HG02970 (cell line): ENCODE measurements around the gene SERPINA10.

Experiments used
- ATAC-seq: cut with Tn5 transposase; IDR thresholded peaks from one replicate; pipeline ENCODE4 v1.9.1; 2021; ENCODE audit warnings: mild to moderate bottlenecking, moderate library complexity, moderate number of reproducible peaks; ENCODE audit not compliant: unreplicated experiment, low FRiP score

Gene SERPINA10, protein sequence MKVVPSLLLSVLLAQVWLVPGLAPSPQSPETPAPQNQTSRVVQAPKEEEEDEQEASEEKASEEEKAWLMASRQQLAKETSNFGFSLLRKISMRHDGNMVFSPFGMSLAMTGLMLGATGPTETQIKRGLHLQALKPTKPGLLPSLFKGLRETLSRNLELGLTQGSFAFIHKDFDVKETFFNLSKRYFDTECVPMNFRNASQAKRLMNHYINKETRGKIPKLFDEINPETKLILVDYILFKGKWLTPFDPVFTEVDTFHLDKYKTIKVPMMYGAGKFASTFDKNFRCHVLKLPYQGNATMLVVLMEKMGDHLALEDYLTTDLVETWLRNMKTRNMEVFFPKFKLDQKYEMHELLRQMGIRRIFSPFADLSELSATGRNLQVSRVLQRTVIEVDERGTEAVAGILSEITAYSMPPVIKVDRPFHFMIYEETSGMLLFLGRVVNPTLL

DNA sequence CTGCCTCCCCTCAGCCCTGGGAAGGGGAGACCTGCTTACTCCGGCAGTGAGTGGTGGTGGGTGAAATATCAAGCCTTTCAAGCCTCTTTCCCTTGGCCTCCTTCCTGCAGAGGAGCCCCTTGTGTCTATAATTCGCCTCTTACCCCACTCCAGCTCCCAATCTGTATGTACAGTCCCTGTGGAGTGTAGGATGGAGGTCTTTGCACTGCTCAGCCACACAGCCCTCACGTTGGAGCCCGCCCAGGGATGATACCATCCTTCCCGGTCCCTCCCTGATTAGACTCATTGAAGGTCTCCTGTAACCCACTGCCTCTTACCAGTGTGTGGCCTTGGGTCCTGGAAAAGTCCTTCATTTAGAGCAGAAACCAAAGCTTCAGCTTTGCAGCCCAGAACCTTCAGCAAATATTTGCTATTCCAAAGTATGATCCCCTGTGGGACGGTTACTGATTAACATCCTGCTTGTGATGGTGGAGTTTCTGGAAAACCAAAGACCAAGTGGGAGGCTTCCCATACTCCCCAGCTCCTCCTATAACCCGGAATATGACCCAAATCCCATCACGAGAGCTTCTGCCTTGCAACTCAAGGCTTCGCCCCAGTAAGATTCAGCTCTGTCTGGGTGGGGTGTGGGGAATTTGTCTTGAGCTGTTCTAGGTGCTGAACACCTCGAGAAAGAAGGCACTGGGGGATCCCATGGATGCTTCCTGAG is at the start of gene SERPINA10:
Gene SERPINA10, minus strand, starts transcription at position 397 of the 706 bp plus-strand sequence. CDS start 2,675 bp downstream, outside the sequence.
- no peak for ATAC-seq

DNA sequence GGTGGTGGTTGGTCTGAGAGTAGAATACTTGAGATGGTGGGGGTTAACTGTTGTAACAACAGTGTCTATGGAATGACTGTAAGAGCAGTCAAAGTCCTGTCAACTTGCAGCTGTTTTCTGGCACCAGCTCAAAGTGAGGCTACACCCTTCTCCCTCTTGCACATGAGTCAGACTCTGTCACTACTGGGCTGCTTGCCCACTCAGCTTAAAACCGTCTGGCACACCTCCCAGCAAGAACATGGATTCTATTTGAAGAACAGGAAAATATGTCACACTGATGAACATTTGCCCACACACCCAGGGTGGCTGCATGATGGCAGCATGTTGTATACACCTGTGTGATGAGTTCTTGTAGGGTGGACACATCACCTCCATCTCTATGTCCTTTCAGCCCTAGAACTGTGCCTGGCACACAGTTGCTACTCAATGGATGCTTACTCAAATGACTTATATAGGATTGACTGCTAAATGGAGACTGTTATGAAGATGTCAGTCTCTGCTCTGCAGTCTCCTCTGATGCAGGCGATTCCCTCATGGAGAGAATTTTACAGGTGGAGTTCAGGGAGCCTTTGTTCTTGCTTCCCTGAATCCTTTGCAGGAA is 49.4 kb upstream of the SERPINA10 start:
- no peak for ATAC-seq

DNA sequence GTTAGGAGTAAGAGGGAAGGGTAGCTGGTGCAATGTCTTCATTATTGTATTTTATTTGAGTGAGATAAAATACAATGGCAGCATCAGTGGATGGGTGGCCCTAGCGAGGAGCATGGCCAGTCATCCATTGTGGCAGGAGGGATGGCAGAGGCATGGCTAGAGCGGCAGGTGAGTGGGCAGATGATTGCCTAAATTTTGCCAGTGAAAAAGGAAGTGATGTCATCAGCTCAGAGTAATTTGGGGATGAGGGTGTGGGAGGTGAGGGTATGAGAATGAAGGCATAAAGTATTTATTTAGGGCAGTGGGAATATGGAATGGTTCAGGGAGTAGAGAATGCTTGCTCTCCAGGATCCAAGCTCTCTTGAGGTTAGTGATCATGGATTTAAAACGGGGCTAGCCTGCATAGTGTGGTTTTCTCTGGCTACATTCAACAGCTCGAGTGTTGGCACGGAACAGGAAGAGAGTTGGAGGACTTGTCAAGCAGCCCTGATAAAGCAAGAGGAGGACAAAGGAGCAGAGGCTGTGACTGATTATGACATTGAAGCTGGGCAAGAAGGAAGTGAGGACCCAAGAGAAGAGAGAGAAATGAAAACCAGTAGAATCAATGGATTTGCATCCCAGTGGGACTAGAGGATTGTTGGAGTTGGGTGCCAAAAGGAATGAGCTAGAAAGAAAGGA is 48.7 kb upstream of the SERPINA10 start:
- ATAC-seq: no peak

DNA sequence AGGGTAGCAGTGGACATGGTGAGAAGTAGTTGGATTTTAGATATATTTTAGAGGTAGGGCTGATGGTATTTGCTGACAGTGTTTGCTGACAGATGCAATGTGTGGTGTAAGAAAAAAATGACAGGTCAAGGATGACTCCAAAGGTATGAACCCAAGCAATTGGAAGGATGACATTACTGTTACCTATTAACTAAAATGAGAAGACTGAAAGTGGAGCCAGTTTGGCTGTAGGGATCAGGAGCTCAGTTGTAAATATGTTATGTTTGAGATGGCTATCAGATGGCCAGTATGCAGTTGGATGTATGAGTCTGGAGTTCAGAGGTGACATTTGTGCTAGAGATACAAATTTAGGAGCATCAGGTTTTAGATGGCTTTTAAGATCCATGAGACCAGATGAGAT is 47.5 kb upstream of the SERPINA10 start:
- no peak for ATAC-seq

DNA sequence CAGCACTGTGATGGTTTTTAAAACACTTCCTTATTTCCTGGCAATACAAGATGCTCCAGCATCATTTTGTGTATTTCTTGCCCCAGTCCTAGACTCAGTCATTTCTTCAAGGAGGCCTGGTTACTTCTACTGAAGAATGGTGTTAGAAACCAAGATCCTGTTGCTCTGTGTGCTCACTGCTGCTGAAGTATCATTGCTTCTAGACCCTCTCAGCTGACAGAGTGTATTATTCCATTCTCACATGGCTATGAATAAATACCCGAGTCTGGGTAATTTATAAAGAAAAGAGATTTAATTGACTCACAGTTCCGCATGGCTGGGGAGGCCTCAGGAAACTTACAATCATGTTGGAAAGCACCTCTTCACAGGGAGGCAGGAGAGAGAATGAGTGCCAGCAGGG is 45.0 kb upstream of the SERPINA10 start:
- no peak for ATAC-seq

DNA sequence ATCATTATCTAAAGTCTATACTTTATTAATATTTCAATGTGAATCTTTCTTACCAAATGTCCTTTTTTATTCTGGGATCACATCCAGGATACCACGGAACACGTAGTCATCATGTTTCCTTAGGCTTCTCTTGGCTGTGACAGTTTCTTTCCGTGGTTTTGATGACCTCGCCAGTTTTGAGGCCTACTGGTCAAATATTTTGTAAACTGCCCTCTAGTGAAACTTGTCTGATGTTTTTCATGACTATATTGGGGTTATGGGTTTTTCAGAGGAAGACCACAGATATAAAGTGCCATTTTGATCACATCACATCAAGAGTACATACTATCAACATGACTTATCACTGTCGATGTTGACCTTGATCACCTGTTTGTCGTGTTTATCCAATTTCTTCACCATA is 44.2 kb upstream of the SERPINA10 start:
- ATAC-seq: no peak

DNA sequence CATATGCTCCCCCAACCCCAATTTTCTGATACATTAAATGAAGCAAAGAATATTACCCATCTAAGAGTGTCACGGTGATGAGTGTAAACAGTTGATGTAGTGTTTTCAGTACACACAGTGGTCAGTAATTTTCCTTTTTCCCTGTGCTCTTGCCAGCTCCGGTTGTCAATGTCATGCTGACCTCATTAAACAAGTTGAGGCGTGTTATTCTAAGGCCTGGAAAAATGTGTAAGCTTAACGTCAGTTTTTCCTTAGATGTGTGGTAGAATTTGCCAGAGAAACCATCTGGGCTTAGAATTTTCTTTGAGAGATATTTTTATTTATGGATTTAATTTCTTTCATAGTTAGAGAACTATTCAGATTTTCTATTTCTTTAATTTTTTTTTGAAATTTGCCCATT is 41.8 kb upstream of the SERPINA10 start:
- ATAC-seq: no peak

DNA sequence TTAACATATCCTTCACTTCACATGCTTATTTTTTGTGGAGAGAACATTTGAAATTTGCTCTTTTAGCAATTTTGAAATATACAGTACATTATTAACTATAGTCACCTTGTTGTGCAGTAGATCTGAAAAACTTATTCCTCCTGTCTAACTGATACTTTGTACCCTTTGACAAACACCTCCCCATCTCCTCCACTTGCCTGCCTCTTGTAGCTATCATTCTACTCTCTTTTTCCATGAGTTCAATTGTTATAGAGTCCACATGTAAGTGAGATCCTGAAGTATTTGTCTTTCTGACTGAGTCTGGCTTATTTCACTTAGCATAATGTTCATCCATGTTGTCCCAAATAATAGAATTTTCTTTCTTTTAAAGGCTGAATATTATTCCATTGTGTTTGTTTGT is 39.5 kb upstream of the SERPINA10 start:
- ATAC-seq: no peak

DNA sequence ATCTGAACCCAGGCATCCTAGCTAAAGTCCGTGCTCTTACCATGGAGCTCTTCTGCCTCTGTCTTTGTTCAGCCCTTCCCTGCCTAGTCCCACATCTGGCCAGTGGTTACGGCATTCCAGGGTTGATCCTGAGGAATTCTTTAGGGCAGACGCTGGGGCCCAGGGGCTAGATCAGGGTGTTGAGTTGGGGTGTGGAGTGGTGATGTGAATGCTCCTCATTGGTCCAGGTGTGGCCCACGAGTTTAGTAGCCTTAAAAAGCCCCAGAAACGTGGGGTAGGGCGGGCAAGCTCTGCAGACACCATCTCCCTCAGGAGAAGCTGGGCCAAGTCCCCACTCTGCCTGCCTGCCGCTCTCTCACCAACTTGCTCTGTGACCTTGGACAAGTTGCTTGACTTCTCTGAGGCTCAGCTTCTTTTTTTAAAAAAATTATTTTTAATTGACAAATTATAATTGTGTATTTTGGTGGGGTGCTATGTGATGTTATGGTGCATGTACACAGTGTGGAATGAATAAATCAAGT is 39.1 kb upstream of the SERPINA10 start:
- ATAC-seq: no peak

DNA sequence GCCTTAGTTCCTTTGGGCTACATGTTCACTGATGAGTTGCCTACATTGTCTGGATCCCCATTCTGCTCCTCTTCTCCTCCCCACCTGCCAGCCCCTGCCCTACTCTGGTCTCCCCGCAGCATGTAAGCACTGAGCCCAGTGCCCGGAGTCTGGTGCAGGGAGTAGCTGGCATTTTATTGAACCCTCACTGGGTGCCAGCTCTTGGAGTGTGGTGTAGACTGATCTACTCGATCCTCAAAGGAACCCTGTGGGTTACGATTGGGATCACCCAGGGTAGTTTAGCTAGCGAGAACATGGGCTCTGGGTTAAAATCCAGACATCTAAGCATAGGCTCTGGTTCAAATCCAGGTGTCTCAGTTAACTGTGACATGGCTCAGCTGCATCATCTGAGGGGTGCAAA is 38.4 kb upstream of the SERPINA10 start:
- ATAC-seq: no peak

DNA sequence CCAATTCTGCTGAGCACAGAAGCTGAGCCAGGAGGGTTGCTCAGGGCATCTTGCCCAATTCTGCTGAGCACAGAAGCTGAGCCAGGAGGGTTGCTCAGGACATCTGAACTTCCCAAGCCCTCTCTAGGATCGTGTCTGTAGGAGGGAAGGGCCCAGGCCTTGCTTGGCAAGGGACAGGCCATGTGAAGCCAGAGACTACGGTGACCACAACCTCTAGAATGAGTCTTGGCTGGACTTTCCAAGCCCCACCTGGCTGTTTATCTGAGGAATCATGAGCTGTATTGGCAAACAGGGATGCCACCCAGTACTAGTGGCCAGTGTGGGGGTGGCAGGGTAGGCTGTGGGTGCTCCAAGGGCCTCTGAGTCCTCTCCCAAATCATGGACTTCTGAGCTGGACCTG is 37.8 kb upstream of the SERPINA10 start:
- ATAC-seq: no peak

DNA sequence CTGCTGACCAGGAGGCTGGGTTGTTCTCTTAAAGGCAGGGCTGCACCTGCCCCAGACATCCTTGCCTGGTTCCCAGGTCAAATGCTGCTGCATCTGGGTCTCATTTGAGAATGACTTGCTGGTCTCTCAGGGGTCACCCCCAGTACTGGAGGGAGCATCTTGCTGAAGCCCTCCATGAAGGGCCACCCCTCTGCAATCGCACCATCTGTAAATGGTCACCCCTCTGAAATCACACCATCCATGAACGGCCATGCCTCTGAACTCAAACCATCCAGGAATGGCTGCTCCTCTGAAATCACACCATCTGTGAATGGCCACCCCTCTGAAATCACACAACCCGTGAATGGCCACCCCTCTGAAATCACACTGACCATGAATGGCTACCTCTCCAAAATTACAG is 37.4 kb upstream of the SERPINA10 start:
- no peak for ATAC-seq

DNA sequence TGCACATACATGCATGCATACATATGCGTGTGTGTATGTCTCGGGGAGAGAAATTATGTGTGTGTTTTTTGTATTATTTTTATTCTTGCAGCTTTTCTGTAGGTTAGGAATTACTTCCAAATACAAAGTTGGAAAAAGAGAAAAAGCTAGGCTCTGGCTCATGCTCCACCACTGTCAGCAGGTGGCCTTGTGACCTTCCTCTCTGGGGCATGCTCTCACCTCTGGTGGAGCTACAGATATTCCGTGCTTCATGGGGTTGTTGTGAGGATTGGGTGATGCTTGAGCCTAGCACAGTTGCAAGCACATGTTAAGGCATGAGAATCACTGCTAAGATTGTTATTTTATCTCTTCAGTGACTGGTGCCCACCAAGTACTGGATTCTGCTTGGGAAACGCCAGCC is 36.8 kb upstream of the SERPINA10 start:
- no peak for ATAC-seq

DNA sequence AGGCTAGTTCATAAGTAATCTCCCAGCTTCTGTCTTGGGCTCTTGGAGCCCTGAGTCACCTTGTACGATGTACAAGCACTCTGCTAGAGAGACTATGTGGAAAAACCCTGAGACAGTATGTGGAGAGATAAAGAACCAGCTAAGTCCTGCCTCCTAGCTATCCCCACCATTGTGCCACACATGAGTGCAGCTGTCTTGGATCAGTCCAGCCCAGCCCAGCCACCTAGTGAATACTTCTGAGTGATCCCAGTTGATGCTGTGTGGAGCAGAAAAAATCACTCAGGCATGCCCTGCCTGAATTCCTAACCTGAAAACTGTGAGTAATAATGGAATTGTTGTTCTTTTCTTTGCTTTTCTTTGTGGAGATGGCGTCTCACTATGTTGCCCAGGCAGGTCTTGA is 35.1 kb upstream of the SERPINA10 start:
- no peak for ATAC-seq

DNA sequence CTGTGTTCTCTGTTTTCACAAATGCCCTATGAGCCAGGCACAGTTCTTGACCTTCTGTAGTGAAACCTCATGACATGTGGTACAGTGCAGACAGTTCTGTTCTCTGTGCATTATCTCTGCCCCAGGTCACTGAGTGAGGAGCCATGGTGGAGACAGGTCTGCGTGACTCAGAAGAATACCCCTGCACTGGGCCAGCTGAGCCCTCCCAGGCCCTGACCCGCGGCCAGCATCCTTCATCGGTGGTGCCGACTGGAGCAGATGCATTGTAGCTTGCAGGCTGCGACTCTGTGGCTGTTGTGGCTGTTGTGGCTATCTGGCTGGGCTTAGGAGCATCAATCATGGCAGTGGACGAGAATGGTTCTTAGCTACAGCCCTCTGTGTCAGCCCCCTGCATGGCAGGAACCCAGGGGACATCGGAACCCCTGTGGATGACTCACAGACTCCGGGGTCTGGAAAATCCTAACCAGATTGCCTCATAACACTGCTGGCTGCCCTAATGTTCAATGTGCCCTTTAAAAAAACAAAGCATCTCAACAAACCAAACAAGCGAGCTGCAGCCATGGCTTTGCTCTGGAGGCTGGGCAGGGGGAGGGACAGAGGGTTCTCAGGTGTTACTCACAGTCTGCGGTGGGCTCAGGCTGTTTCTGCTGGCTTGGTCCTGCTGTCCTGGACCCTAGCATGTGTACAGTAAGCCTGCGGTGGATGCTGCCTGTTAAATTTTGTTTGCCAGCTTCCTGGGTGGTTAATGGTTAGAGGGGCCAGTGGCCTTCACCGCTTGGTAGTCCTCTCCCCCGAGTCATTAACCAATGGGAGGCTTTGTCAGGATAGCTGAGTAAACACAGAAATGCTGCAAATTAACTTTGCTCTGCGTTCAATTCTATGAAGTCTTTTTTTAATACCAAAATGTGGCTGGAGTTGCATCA is 29.8 kb upstream of the SERPINA10 start, which contains the start of gene SERPINA6:
Gene SERPINA6, minus strand, starts transcription at position 689 of the 923 bp plus-strand sequence. CDS start 8,688 bp downstream, outside the sequence.
- ATAC-seq: no peak

DNA sequence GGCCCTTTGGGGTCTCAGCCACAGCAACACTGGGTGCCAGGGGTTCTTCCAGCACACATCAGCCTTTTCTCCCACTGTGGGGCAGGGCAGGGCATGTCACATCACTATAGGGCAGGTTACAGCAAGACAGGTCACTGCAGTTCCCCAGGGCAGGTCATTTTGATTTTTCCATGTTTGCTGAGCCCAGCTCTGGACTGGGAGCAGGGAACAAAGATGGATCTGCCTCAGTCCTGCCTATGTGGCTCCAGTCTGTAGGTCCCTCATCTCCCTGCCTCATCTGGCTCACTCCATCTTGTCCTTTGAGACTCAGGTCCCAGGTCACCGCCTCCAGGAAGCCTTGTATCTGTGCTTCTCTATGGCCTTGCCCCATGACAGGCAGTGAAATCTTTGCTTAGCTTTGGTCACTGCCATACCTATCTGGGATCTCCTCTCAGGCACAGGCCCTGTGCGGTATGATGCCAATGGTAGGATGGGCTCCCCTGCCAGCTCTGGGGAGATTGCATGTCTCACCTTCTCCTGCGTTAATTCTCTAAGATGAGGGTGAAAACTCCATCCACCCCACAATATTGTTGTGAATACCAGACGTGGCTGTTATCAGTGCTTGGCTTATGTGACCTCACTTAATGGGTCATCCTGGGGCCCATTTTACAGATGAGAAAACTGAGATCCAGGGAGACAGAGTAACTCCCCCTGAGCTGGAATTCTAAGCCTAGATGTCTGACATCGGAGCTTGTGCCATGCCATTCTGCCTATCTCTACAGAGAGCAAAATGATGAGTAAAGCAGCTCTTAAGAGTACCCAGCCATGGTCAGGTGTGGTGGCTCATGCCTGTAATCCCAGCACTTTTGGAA is 28.6 kb upstream of the SERPINA10 start:
- no peak for ATAC-seq

DNA sequence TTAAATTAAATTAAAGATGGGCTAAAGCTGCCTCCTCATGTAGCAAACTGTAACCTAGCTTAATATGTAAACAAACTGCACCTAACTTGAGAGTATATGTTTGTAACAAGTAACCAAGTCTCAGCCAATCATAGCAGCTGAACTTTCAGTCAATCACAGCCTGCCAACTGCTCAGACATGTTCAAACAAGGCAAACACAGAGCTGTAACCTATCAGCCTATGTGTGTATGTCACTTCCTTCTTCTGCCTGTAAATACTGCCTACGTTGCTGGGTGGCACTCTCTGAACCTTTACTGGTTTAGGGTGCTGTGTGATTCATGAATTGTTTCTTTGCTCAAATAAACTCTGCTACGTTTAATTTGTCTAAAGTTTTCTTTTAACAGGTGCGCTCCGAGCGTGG is 27.2 kb upstream of the SERPINA10 start:
- no peak for ATAC-seq

DNA sequence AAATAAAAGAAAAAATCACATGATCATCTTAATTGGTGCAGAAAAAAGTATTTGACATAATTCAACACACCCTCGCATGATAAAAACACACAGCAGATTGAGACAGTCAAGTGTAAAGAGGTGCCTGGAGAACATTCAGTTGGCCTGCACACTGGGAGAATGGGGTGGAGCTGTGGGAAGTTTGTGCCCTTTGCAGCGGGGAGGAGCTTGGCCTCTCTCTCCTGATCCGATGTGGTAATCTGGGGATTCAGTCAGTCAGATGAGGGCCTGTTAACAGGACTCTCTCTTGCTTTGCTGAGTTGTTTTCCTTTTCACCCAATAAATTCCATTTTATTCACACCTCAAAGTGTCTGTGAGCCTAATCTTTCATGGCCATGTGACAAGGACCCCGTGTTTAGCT is 24.2 kb upstream of the SERPINA10 start:
- no peak for ATAC-seq

DNA sequence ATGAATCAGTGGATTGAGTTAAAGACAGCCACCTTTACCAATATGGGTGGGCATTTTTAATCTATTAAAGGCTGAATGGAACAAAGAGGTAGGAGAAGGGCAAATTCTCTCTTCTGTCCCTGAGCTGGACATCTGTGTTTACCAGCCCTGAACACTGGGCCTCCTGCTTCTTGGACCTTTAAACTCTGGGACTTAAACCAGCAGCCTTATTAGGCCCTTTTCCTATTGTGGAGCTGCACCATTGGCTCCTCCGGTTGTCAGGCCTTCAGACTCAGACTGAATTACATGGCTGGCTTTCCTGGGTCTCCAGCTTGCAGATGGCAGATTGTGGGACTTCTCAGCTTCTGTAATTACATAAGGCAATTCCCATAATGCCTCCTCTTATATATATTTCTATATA is 23.6 kb upstream of the SERPINA10 start:
- ATAC-seq: no peak
